Astrocyte of the spinal cord (primary cell): ENCODE results near the gene ACE.

Experiments
- DNase-seq: peaks from one replicate; pipeline ENCODE4 v3.0.0; 2011; ENCODE audit warnings: low read depth, low spot score
- H3K4me3 ChIP-seq: 2 replicates; pipeline ENCODE4 v1.5.1; 2011; ENCODE audit warnings: low read depth, mild to moderate bottlenecking, low read length, moderate library complexity
- in situ Hi-C: cut with HindIII; loops from 2 replicates; pipeline ENCODE4 v1.10.0; 2017; ENCODE audit warnings: low sequenced_read_pairs
- TF ChIP-seq, protein P1 (sequence below): IDR thresholded peaks from 2 replicates; pipeline ENCODE4 v1.5.1; 2012; ENCODE audit warnings: low read depth, mild to moderate bottlenecking, low read length, inconsistent platforms

The ACE gene

DNA sequence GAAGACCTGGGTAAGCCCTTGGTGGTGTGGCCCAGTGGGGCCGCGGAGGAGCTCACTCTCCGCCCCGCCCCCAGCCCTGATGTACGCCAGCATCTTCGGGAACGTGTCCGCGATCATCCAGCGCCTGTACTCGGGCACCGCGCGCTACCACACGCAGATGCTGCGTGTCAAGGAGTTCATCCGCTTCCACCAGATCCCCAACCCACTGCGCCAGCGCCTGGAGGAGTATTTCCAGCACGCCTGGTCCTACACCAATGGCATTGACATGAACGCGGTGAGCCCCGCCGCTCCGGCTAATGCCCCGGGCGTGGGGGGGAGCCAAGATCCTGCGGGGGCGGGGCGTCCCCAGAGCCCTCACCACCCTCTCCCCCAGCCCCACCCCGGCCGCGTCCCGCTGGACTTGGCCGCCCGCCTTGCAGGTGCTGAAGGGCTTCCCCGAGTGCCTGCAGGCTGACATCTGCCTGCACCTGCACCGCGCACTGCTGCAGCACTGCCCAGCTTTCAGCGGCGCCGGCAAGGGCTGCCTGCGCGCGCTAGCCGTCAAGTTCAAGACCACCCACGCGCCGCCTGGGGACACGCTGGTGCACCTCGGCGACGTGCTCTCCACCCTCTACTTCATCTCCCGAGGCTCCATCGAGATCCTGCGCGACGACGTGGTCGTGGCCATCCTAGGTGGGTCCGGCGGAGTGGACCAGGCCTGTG lies 61.3 kb downstream of the ACE start:
- in situ Hi-C loops, result no loop called here
- TF ChIP-seq, protein P1, sequence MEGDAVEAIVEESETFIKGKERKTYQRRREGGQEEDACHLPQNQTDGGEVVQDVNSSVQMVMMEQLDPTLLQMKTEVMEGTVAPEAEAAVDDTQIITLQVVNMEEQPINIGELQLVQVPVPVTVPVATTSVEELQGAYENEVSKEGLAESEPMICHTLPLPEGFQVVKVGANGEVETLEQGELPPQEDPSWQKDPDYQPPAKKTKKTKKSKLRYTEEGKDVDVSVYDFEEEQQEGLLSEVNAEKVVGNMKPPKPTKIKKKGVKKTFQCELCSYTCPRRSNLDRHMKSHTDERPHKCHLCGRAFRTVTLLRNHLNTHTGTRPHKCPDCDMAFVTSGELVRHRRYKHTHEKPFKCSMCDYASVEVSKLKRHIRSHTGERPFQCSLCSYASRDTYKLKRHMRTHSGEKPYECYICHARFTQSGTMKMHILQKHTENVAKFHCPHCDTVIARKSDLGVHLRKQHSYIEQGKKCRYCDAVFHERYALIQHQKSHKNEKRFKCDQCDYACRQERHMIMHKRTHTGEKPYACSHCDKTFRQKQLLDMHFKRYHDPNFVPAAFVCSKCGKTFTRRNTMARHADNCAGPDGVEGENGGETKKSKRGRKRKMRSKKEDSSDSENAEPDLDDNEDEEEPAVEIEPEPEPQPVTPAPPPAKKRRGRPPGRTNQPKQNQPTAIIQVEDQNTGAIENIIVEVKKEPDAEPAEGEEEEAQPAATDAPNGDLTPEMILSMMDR, result no peak
- H3K4me3 ChIP-seq, result no peak overlapping the region
- DNase-seq, result no peak

DNA sequence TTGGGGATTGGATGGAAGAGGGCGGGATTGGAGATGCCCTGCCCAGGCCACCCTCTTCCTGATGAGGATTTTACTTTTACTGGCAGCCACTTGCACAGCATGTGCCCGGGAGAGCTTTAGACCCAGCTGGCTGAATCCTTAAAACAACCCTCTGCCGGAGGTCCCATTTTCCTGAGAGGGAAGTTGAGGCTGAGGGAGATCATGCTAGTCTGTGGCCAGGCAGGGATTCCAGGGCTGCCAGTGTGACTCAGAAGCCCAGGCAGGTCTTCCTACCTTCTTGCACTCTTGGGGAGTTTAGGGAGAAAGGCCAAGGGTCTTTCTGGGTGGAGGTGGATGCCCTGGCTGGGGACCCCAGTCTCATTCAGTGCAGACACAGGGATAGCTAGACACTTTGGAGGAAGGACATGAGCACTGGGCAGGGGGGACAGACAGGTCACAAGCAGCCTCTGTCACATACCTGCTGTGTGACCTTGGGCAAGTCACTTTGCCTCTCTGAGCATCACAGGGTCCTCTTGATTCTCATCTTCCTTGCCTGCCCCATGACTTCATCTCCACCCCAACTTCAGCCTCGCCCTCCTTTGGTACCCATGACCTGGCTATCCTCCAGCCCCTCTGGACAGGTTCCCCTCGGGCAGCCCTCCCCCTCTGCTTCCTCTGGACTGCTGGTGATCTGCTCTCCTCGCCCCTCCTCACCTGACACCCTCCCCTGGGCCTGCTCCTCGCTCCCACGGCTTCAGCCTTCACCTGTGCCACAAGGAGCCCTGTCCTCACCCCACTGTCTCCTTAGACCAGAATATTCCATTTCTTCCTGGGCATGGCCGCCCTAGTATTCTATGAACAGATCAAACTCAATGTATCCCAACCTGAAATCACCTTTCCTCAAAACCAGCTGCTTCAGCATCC lies 62.1 kb downstream of the ACE start:
- H3K4me3 ChIP-seq, result no peak overlapping the region
- in situ Hi-C loops, result no loop called here
- DNase-seq, result no peak
- TF ChIP-seq, protein P1, result no peak

DNA sequence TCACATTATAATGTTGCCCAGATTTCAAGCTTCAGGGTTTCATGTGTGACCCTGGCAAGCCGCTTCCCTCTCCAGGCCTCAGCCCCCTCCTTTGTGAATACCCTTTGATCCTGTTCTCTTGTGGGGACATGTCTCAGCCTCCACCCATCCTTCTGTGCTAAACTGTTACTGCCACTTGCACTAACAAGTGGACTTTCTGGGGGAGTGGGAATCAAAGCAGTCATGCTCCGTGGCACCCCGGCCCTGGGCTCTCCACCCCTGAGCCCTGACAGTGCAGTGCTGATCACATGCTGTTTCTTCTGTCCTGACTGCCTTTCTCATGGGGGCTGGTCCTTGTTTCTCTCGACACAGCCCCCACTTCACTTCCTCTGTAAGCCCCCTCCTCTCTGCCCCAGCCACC lies 63.7 kb downstream of the ACE start:
- TF ChIP-seq, protein P1, result no peak
- no peak for DNase-seq
- H3K4me3 ChIP-seq, result no peak overlapping the region
- in situ Hi-C loops, result no loop called here

DNA sequence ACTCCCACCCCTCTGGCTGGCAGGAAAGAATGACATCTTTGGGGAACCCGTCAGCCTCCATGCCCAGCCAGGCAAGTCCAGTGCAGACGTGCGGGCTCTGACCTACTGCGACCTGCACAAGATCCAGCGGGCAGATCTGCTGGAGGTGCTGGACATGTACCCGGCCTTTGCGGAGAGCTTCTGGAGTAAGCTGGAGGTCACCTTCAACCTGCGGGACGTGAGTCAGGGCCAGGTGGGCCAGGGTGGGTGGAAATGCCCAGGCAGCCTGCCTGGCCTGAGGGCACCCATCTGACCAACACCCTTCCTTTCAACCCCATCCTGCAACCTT lies 65.3 kb downstream of the ACE start:
- H3K4me3 ChIP-seq, result no peak overlapping the region
- in situ Hi-C loops, result no loop called here
- TF ChIP-seq, protein P1, result no peak
- DNase-seq, result no peak

DNA sequence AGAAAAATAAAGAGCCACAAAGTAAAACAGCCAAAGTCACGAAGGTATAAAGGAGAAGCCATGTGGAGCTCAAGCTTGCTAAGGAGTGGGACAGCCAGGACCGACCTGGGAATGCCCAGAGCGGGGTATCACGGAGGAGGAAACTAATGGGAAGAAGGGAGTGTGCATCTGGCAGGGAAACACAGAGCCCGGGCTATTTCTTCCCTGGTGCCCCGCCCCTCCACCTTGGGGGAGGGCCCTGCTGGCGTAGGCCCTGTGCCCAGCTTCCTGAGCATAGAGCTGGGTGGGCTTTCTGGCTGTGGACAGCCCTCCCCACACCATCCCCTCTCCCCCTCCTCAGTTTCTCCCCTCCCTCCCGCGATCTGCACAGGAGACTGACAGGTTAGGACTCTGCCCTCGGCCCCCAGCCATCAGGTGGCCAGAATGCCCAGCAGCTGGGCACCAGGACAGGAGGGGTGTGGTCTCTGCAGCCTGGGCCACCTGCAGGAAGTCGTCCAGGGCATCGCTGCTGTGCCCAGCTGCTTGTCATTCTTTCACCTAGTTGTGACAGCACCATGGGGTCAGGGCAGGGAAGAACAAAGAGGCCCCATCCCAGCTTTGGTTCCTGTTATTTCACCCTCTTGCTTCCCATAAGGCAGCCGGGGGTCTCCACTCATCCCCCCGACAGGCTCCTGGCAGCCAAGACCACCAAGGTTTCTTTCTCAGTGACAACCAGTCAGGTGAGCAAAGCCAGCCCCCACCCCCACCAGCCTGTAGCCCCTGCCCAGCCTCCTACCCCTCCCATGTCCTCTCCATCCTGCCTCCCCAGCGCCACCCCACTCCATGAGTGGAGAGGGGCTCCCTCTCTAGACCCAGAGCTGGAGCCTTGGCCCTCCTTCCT lies 66.3 kb downstream of the ACE start:
- DNase-seq, result no peak
- no peak overlapping the region for H3K4me3 ChIP-seq
- TF ChIP-seq, protein P1, result no peak
- in situ Hi-C loops, result no loop called here

DNA sequence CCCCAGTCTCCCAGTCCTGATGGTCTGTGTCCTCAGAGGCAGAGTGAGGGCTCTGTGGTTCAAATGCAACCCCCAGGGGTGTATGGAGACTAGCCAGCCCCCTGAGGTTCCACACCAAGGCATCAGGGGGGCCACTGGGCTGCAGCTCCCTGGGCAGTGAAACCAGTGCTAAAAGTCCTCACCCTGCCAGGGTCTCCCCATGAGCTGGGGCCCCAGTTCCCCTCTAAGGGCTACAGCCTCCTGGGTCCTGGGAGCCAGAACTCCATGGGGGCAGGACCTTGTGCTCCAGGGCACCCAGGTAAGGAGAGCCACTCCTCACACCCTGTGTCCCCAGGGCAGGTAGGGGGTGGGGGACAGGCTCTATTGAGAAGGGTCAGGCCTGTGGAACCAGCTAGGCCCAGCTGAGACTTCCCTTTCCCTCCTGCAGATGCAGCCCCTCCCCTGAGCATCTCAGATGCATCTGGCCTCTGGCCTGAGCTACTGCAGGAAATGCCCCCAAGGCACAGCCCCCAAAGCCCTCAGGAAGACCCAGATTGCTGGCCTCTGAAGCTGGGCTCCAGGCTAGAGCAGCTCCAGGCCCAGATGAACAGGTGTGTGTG lies 67.1 kb downstream of the ACE start:
- TF ChIP-seq, protein P1, result no peak
- in situ Hi-C loops, result no loop called here
- DNase-seq, result no peak
- H3K4me3 ChIP-seq, result no peak overlapping the region
